Activated naive CD4-positive, alpha-beta T cell (primary cell): ENCODE data around the gene GOLGA6L4.
"Not testable (repeated sequence)": the region's sequence is repeated elsewhere in the genome, so short reads cannot be mapped to it uniquely, and the experiment has no call there.

ENCODE experiments used
- DNase-seq, 4 experiments: peaks; one replicate each; lab custom pipeline; 2025; lab: John Stamatoyannopoulos, UW

GOLGA6L4 gene

DNA sequence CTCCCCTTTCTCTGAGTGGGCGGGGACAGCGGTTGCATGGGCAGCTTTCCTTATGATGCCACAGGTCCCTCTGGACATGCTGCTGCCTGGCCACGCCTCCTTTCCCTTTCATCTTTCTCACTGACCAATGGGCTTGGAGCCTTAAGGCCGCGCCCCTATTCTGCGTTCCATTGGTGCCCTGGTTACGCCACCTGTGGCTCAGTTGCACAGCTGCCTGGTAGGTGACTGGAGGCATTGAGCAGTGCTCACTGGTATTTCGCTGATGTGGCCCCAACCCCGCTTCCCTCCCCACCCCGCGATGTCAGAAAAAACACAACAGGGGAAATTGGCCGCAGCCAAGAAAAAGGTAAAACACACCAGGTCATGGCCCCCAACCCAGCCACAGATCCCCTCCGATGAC lies at the start of gene GOLGA6L4:
GOLGA6L4 (plus strand) TSS at position 201 of the 400 bp plus-strand sequence; CDS start at position 263, 62 bp downstream.
- not testable (repeated sequence) for DNase-seq

GRCh38 chr15:84192982-84193381 lies 42.6 kb upstream of the GOLGA6L4 start:
- not testable (repeated sequence) for DNase-seq

DNA sequence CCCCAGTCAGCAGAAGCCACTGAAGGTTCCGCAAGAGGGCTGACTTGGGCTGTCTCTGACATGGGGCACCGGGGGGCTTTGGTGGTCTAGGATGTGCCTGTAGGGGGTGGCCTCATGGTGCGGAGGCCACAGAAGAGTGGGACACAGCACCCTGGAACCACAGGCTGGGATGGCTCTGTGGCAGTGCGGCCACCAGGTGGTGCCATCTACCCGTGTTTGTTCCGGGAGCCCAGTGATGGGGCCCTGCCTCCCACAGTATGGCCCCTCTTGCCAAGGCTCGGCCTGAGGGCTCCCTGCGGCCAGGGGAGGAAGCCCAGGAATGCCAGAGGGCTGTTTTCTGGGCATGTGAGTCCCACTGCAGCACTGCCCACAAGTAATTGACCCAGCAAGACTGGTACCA lies 40.0 kb upstream of the GOLGA6L4 start:
- not testable (repeated sequence) for DNase-seq

DNA sequence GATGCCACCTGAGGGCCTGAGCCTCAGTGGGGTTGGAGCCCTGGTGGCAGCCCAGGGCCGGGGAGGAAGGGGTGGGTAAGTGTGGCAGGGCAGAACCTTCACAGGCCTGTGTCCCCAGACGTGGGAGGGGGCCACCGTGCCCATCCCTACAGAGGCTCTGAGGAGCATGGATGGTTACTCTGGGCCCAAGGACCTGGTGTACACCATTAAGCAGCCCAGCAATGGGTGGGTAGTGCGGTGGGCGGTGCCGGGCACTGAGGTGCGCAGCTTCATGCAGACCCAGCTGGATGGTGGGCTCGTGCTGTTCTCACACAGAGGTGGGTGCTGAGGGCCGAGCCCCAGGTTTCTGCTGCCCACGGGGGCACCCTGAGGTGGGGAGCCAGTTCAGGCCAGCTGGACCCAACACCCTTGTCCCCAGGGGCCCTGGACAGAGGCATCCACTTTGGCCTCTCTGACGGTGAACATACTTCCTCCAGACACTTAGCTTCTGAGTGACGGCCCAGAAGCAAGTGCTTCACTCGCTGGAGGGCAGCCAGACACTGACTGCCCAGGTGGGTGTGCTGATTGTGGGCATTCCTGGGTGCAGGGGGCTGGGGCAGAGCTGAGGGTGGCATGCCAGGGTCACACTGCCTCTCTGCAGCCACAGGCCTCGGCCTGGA lies 38.9 kb upstream of the GOLGA6L4 start:
- DNase-seq, result not testable (repeated sequence)

DNA sequence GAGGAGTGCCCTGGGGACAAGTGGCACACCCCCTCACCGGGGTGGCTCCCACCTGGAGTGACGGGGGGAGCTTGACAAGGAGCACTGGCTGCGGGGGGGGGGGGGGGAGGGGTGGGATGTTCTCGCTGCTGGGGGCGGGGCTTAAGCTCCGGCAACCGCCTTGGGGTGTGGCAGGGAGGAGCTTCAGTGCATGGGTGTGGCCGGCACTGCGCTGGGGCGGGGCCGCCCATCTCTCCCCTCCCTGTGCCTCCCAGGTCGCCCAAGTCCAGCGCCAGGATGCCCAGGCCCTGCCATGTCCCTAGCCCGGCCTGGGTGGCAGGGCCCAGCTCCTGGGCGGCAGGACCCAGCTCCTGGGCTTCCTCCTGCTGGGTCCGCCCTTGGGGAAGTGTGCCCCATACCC lies 35.7 kb upstream of the GOLGA6L4 start:
- not testable (repeated sequence) for DNase-seq

DNA sequence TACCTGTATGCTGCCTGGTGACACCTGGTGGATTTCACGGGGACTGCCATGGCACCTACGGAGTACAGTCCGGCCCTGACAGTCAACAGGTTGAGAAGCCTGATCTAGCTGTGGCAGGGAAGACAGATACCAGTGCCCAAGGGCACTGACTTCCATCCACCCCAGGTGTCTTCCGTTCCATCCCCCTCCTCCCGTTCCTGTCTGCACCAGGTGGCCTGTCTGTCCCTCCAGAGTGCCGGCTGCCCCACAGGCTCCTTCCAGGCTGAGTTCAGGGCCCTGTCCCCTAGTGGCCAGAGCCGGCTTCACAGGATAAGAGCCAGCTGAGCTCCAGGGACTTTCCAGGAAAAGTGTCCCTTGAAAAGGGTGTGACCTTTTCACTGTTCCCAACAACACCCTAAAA lies 10.9 kb downstream of the GOLGA6L4 start:
- not testable (repeated sequence) for DNase-seq
